ENCODE data around the gene SERPINB10.
A peak's percentile ranks its signal among the peaks of the same experiment; 100 is the strongest.

SERPINB10 gene

GRCh38 chr18:63975628-63976027, 67.9 kb downstream of the SERPINB10 start:
- DNase-seq, result no peak
- no peak overlapping the region for H3K4me3 ChIP-seq (ENCODE audit: low read length)
- no peaks in the 10 kb centered on the region for H3F3A ChIP-seq (ENCODE audit: insufficient read depth, low read length)
- no peaks in the 10 kb centered on the region for H4K20me1 ChIP-seq (ENCODE audit: insufficient read depth, low read length)
- 0 out of 2 replicates have a peak overlapping the region, but pooled peaks have one; percentile 11 for H2AFZ ChIP-seq (ENCODE audit: low read length)
- H3K4me1 ChIP-seq (ENCODE audit: low read length), result 0 out of 2 replicates have a peak, but pooled peaks cover 6% of the 10 kb centered on the region
- no peaks in the 10 kb centered on the region for H3K9me2 ChIP-seq (replicated peaks; ENCODE audit: insufficient read depth, low read length)
- H3K36me3 ChIP-seq (replicated peaks; ENCODE audit: insufficient read depth, low read length), result no peaks in the 10 kb centered on the region
- no peaks in the 10 kb centered on the region for H3K79me2 ChIP-seq (ENCODE audit: low read length)
- no peak overlapping the region for H3K9ac ChIP-seq (ENCODE audit: low read length)
- TF ChIP-seq EZH2 (optimal IDR thresholded peaks at IDR 0.05; ENCODE audit: low read depth, low read length), result no peak
- no peak overlapping the region for H3K4me2 ChIP-seq (ENCODE audit: low read depth, low read length)
- no peaks in the 10 kb centered on the region for H3K9me3 ChIP-seq (replicated peaks; ENCODE audit: insufficient read depth, low read length)
- no peaks in the 10 kb centered on the region for H3K27me3 ChIP-seq (replicated peaks; ENCODE audit: insufficient read depth, low read length)
- no peak overlapping the region for H3K27ac ChIP-seq (ENCODE audit: low read length)

- H3K9me2 ChIP-seq (replicated peaks; ENCODE audit: insufficient read depth, low read length), result no peaks in the 10 kb centered on the region
- H3F3A ChIP-seq (ENCODE audit: insufficient read depth, low read length), result no peaks in the 10 kb centered on the region
- no peak overlapping the region for H3K4me2 ChIP-seq (ENCODE audit: low read depth, low read length)
- H3K4me3 ChIP-seq (ENCODE audit: low read length), result no peak overlapping the region
- no peaks in the 10 kb centered on the region for H4K20me1 ChIP-seq (ENCODE audit: insufficient read depth, low read length)
- H2AFZ ChIP-seq (ENCODE audit: low read length), result no peak overlapping the region
- H3K27ac ChIP-seq (ENCODE audit: low read length), result no peak overlapping the region
- no peaks in the 10 kb centered on the region for H3K27me3 ChIP-seq (replicated peaks; ENCODE audit: insufficient read depth, low read length)
- H3K36me3 ChIP-seq (replicated peaks; ENCODE audit: insufficient read depth, low read length), result no peaks in the 10 kb centered on the region
- DNase-seq, result no peak
- H3K9ac ChIP-seq (ENCODE audit: low read length), result no peak overlapping the region
- H3K79me2 ChIP-seq (ENCODE audit: low read length), result no peaks in the 10 kb centered on the region
- H3K9me3 ChIP-seq (replicated peaks; ENCODE audit: insufficient read depth, low read length), result no peaks in the 10 kb centered on the region
- H3K4me1 ChIP-seq (ENCODE audit: low read length), result 0 out of 2 replicates have a peak, but pooled peaks cover 6% of the 10 kb centered on the region
- no peak for TF ChIP-seq EZH2phosphoT487 (IDR thresholded peaks at IDR 0.05; ENCODE audit: low read length)
- no peak for TF ChIP-seq CTCF (IDR thresholded peaks at IDR 0.05; ENCODE audit: low read length)
- TF ChIP-seq EZH2 (optimal IDR thresholded peaks at IDR 0.05; ENCODE audit: low read depth, low read length), result no peak
Observed at GRCh38 chr18:63977040-63977439, 69.3 kb downstream of the SERPINB10 start.

- H3K36me3 ChIP-seq (replicated peaks; ENCODE audit: insufficient read depth, low read length), result no peaks in the 10 kb centered on the region
- H4K20me1 ChIP-seq (ENCODE audit: insufficient read depth, low read length), result no peaks in the 10 kb centered on the region
- DNase-seq, result peak; percentile 72
- H3K4me3 ChIP-seq (ENCODE audit: low read length), result peak overlapping the region; percentile 31; the same call in 1 of the 2 replicates
- peak; percentile 90 for TF ChIP-seq CTCF (IDR thresholded peaks at IDR 0.05; ENCODE audit: low read length)
- no peak for TF ChIP-seq EZH2phosphoT487 (IDR thresholded peaks at IDR 0.05; ENCODE audit: low read length)
- no peak for TF ChIP-seq EZH2 (optimal IDR thresholded peaks at IDR 0.05; ENCODE audit: low read depth, low read length)
- H2AFZ ChIP-seq (ENCODE audit: low read length), result peak overlapping the region; percentile 82
- 0 out of 2 replicates have a peak, but pooled peaks cover 6% of the 10 kb centered on the region for H3K4me1 ChIP-seq (ENCODE audit: low read length)
- no peak overlapping the region for H3K27ac ChIP-seq (ENCODE audit: low read length)
- no peak overlapping the region for H3K9ac ChIP-seq (ENCODE audit: low read length)
- no peaks in the 10 kb centered on the region for H3K9me3 ChIP-seq (replicated peaks; ENCODE audit: insufficient read depth, low read length)
- H3K79me2 ChIP-seq (ENCODE audit: low read length), result no peaks in the 10 kb centered on the region
- H3F3A ChIP-seq (ENCODE audit: insufficient read depth, low read length), result no peaks in the 10 kb centered on the region
- H3K4me2 ChIP-seq (ENCODE audit: low read depth, low read length), result peak overlapping the region; percentile 71
- no peaks in the 10 kb centered on the region for H3K9me2 ChIP-seq (replicated peaks; ENCODE audit: insufficient read depth, low read length)
- H3K27me3 ChIP-seq (replicated peaks; ENCODE audit: insufficient read depth, low read length), result no peaks in the 10 kb centered on the region
Observed at GRCh38 chr18:63979409-63979920, 71.7 kb downstream of the SERPINB10 start.

- H3K79me2 ChIP-seq (ENCODE audit: low read length), result no peaks in the 10 kb centered on the region
- H3K36me3 ChIP-seq (replicated peaks; ENCODE audit: insufficient read depth, low read length), result no peaks in the 10 kb centered on the region
- H3K4me2 ChIP-seq (ENCODE audit: low read depth, low read length), result peak overlapping the region; percentile 71
- peak overlapping the region; percentile 31; the same call in 1 of the 2 replicates for H3K4me3 ChIP-seq (ENCODE audit: low read length)
- no peak overlapping the region for H3K9ac ChIP-seq (ENCODE audit: low read length)
- H4K20me1 ChIP-seq (ENCODE audit: insufficient read depth, low read length), result no peaks in the 10 kb centered on the region
- H3K9me3 ChIP-seq (replicated peaks; ENCODE audit: insufficient read depth, low read length), result no peaks in the 10 kb centered on the region
- peak overlapping the region; percentile 82 for H2AFZ ChIP-seq (ENCODE audit: low read length)
- no peak overlapping the region for H3K27ac ChIP-seq (ENCODE audit: low read length)
- DNase-seq, result no peak
- TF ChIP-seq CTCF (IDR thresholded peaks at IDR 0.05; ENCODE audit: low read length) (no peak), EZH2 (optimal IDR thresholded peaks at IDR 0.05; ENCODE audit: low read depth, low read length) (no peak)
- H3K27me3 ChIP-seq (replicated peaks; ENCODE audit: insufficient read depth, low read length), result no peaks in the 10 kb centered on the region
- 0 out of 2 replicates have a peak, but pooled peaks cover 6% of the 10 kb centered on the region for H3K4me1 ChIP-seq (ENCODE audit: low read length)
- H3K9me2 ChIP-seq (replicated peaks; ENCODE audit: insufficient read depth, low read length), result no peaks in the 10 kb centered on the region
- no peaks in the 10 kb centered on the region for H3F3A ChIP-seq (ENCODE audit: insufficient read depth, low read length)
Observed at GRCh38 chr18:63980027-63980426, 72.3 kb downstream of the SERPINB10 start.
